ENCODE measurements around the gene MSH3.
"Not testable (repeated sequence)": the region's sequence is repeated elsewhere in the genome, so short reads cannot be mapped to it uniquely, and the experiment has no call there.

Gene MSH3

GRCh38 chr5:80799041-80799440, 144.6 kb downstream of the MSH3 start:
- DNase-seq: no peak

- DNase-seq: no peak
These were observed 145.1 kb downstream of the MSH3 start for GRCh38 chr5:80799573-80799972.

GRCh38 chr5:80804332-80804731, 149.9 kb downstream of the MSH3 start:
- DNase-seq: no peak

GRCh38 chr5:80805038-80805437, 150.6 kb downstream of the MSH3 start:
- no peak for DNase-seq

GRCh38 chr5:80806929-80807328, 152.5 kb downstream of the MSH3 start:
- no peak for DNase-seq

GRCh38 chr5:80809451-80809850, 155.0 kb downstream of the MSH3 start:
- DNase-seq: no peak

GRCh38 chr5:80810425-80810824, 156.0 kb downstream of the MSH3 start:
- DNase-seq: no peak

GRCh38 chr5:80816590-80816989, 162.1 kb downstream of the MSH3 start:
- no peak for DNase-seq

- DNase-seq: no peak
These were observed 166.2 kb downstream of the MSH3 start for GRCh38 chr5:80820685-80821084.

- DNase-seq: no peak
These were observed 168.2 kb downstream of the MSH3 start for GRCh38 chr5:80822640-80823039.

- not testable (repeated sequence) for DNase-seq
These were observed 169.7 kb downstream of the MSH3 start for GRCh38 chr5:80824159-80824558.

- no peak for DNase-seq
These were observed 171.5 kb downstream of the MSH3 start for GRCh38 chr5:80825786-80826460.

- no peak for DNase-seq
These were observed 180.3 kb downstream of the MSH3 start for GRCh38 chr5:80834710-80835109.

- DNase-seq: no peak
These were observed 180.7 kb downstream of the MSH3 start for GRCh38 chr5:80835128-80835527.

- DNase-seq: no peak
These were observed 183.2 kb downstream of the MSH3 start for GRCh38 chr5:80837679-80838078.

GRCh38 chr5:80841026-80841797, 186.8 kb downstream of the MSH3 start:
- DNase-seq: not testable (repeated sequence)

GRCh38 chr5:80846422-80846821, 192.0 kb downstream of the MSH3 start:
- DNase-seq: not testable (repeated sequence)

- DNase-seq: not testable (repeated sequence)
These were observed 195.7 kb downstream of the MSH3 start for GRCh38 chr5:80850168-80850567.

GRCh38 chr5:80852331-80853245, 198.1 kb downstream of the MSH3 start:
- DNase-seq: no peak

GRCh38 chr5:80853413-80853812, 199.0 kb downstream of the MSH3 start:
- no peak for DNase-seq

- no peak for DNase-seq
These were observed 200.1 kb downstream of the MSH3 start for GRCh38 chr5:80854583-80854982.

GRCh38 chr5:80860924-80861613, 206.6 kb downstream of the MSH3 start:
- DNase-seq: no peak

- no peak for DNase-seq
These were observed 209.3 kb downstream of the MSH3 start for GRCh38 chr5:80863708-80864107.

Measured in activated CD4-positive, alpha-beta T cell treated with anti-CD3 and anti-CD28 coated beads, Interleukin-2, amount 50 U/mL, for 1 hour (primary cell).